Effector CD8-positive, alpha-beta T cell (primary cell): ENCODE results near the gene SLCO2A1.

ENCODE experiments used
- DNase-seq: peaks from one replicate; lab custom pipeline; 2025; lab: John Stamatoyannopoulos, UW

SLCO2A1 gene

GRCh38 chr3:133980550-133980949 lies 49.2 kb downstream of the SLCO2A1 start:
- no peak for DNase-seq

- no peak for DNase-seq
Measured at GRCh38 chr3:133980035-133980434, 49.7 kb downstream of the SLCO2A1 start.

- no peak for DNase-seq
Measured at GRCh38 chr3:133979553-133979952, 50.2 kb downstream of the SLCO2A1 start.

DNA sequence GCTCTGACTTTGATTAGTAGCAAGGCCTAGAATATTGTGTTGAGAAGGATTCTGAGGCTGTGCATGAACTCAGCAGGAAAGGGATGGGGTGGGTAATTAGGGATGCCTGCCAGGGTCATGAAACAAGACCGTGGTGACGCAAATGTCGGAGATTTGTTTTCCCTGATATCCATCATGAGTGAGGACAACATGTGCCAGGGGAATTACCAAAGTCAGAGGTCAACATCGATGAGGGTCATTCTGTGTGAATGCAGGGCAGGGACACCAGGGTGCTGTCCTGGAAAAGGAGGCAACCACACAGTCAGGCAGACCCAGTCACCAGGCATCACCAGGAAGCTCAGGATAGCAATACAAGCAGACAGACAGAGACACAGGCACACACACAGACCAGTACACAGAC lies 52.2 kb downstream of the SLCO2A1 start:
- no peak for DNase-seq

GRCh38 chr3:133973249-133973980 lies 56.3 kb downstream of the SLCO2A1 start:
- no peak for DNase-seq

- DNase-seq = no peak
Measured at GRCh38 chr3:133972156-133972555, 57.6 kb downstream of the SLCO2A1 start.

DNA sequence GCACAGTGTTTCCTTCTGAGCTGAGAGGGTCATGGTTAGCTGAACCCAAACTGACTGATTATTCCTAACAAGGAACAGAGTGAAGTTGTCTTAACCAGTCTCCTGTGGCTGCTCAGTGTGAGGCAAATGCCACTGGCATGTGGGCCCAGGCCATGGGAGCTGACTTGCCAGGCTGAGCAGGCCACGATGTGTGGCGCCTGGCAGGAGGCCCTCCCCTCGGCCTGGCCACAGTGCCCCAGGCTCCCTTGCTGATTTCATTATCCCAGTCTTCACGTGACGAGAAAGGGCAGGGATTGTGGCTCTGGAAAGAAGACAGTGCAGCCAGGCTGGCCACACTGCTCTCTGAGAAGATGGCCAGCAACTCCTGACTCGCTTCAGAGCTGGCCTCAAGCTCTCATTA lies 58.8 kb downstream of the SLCO2A1 start:
- DNase-seq = no peak

DNA sequence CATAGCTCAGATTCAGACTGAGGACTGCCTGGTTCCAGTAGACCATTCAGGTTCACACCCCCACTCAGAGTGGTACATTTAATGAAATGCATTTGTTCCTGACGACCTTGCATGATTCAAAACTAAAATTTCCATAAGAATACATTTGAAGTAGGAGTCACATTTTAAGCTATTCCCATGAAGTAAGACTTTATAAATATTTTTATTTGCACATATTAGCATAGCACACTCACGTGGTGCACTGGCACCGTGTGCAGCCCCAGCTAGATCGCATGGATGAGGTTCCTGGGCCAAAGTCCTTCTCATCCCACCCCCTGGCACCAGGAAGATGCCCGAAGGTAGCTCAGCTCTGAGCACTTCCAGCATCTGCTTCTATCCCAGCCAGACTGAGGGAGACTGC lies 59.4 kb downstream of the SLCO2A1 start:
- no peak for DNase-seq

GRCh38 chr3:133967992-133968892 lies 61.5 kb downstream of the SLCO2A1 start:
- no peak for DNase-seq

DNA sequence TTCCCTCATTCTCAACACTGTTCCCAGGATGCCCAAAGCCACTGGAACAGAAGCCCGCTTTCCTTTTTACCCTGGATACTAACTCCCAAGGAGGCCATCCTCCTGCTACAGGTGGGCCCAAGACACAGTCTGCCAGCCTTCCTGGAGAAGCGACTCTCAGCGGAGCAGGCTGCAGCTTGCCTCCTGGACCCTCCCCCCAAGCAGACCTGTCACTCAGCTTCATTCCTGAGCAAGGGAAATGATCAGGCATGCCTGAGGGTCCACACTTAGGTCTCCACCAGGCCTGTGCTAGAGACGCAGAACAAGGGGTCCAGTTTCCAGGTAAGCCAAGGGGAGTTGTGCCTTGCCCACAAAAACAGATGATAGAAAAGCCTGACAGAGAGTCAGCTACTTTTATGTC lies 62.8 kb downstream of the SLCO2A1 start:
- no peak for DNase-seq

GRCh38 chr3:133965906-133966305 lies 63.8 kb downstream of the SLCO2A1 start:
- no peak for DNase-seq

- no peak for DNase-seq
Measured at GRCh38 chr3:133965013-133965570, 64.6 kb downstream of the SLCO2A1 start.

- DNase-seq = no peak
Measured at GRCh38 chr3:133964547-133964946, 65.2 kb downstream of the SLCO2A1 start.

- DNase-seq = no peak
Measured at GRCh38 chr3:133963657-133964396, 65.9 kb downstream of the SLCO2A1 start.

GRCh38 chr3:133962849-133963248 lies 66.9 kb downstream of the SLCO2A1 start:
- DNase-seq = no peak

DNA sequence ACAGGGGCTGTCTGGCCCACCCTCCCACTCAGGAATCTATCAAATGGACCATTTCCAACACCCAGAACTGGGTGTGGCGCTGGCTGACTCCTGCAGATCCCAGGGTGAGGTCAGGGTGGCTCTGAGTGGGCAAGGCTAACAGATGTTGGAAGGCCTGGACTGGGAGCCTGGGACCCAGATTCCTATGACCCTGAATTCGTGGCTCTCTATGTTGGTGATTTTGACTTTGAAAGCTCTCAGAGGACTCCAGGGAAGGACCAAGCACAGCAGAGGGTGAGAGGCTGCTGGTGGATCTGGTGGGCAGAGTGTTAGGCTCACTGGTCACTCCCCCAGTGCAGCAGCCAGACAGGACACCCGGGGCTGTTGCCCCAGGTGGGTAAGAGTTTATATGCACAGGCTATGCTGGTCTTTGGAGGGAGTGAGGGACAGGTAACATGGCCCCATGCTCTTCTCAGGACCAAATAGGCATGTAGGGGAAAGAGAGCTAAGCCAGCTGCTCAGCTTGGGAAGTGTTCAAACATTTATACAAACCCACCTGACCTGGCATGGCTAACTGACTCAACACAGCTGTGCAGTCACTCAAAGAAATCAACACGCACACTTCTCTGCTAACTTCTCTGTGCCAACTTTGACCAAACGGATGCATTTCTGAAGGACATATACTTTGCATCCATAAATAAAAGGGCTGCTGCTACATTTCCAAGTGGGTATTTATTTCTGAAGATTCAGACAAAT lies 71.5 kb downstream of the SLCO2A1 start:
- DNase-seq = no peak

GRCh38 chr3:133956982-133957381 lies 72.7 kb downstream of the SLCO2A1 start:
- no peak for DNase-seq

DNA sequence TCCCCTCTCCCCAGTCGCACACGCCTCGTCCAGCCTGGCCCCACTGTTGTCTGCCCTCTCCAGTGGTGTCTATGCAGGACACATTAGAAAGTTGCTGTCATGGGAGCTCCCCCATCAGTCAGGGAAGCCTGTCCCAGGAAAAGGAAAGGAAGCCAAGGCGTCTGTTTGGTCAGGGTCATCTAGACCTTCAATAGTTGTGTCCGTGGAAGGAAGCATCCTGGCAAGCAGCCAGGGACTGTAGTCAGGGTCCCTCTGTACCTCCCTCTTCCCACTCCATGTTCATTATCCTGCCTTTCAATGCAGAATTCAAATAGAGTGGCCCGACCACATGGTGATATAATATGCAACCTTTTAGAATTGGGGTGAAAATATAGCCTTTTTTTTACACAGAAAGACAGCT lies 73.4 kb downstream of the SLCO2A1 start:
- no peak for DNase-seq

DNA sequence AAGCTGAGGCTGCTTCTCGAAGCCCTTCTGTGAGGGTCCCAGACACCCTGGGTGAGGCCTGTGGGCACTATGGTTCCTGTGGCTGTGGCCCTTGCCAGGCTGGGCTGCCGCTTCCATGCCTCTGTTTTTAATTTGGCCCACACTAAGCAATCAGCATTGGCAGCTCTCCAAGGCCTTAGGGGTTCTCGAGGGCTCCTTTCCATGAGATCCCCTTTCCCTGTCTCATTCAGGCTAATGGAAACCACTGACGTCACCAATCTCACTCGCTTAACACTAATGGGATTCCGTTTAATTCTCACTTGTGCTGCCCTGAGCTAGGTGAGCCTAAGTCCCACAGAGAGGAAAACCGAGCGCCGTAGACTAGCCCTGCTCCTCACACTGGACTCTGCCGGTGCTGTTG lies 73.8 kb downstream of the SLCO2A1 start:
- DNase-seq = no peak

DNA sequence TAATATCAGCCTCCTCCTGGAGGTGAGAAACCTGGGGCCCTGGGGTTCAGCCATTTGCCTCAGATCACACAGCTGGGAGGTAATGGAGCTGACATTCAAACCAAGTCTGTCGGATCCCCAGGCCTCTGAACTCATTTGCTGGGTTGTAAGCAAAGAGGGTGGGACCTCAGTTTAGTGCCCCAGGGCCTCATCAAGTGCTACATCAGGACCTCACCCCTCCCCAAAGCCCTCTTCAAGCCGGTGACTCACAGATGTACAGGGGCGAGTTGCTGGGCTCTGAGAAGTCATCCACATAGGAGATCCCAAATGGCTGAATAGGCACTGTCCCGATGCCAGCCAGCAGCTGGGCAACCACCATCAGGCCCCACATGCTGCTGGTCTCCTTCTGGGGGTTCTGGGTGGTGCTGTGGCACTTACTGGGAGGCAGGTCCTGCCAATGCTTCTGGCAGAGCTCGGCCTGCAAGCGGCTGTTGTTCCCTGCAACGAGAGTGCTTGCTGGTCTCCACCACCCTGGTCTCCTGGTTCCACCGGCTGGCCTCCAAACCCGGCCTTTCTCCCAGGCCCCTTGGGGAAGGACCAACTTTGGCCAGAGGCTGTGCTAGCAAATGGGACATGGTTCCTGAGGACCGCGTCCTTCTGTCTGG lies 74.9 kb downstream of the SLCO2A1 start:
- DNase-seq = no peak

- no peak for DNase-seq
Measured at GRCh38 chr3:133953297-133953696, 76.4 kb downstream of the SLCO2A1 start.
